GM23248 (cell line): ENCODE data around the gene EHMT1.

Experiments used
- EZH2 ChIP-seq: fragments of 200-600 bp; sonication (generic); IDR thresholded peaks from 2 replicates; pipeline ENCODE4 v1.6.1; 2018; ENCODE audit warnings: antibody characterized with exemption, mild to moderate bottlenecking; ENCODE audit not compliant: insufficient read depth, poor library complexity, severe bottlenecking
- EZH2phosphoT487 ChIP-seq: fragments of 200-600 bp; sonication (generic); IDR thresholded peaks from 2 replicates; pipeline ENCODE4 v1.6.1; 2018; ENCODE audit warnings: antibody characterized with exemption, moderate library complexity, mild to moderate bottlenecking, low read depth; ENCODE audit not compliant: insufficient read depth

- TF ChIP-seq EZH2 (no peak), EZH2phosphoT487 (no peak)
Measured at GRCh38 chr9:137814436-137814835, 195.6 kb downstream of the EHMT1 start.
